ENCODE measurements around the gene KTI12. TPM values are rescaled to one million over a fixed set of nuclear protein-coding genes. Genes with fewer than 3 reads are reported as not detected.
A peak's percentile ranks its signal among the peaks of the same experiment; 100 is the strongest.
"Not testable (repeated sequence)": the region's sequence is repeated elsewhere in the genome, so short reads cannot be mapped to it uniquely, and the experiment has no call there.

The KTI12 gene
- total and polyA plus RNA-seq, 3 experiments from 2014 or later = 16.4 to 38.8 (median 18.1) TPM

- Histone ChIP-seq H3K27me3 (ENCODE audit: insufficient read depth, low read length, poor library complexity, severe bottlenecking) (no peaks in the 10 kb centered on the region), H3K9me3 (ENCODE audit: low read length) (no peaks in the 10 kb centered on the region), H3K4me1 (ENCODE audit: insufficient read depth, low read length) (peaks cover 30% of the 10 kb centered on the region), H3K36me3 (ENCODE audit: insufficient read depth, low read length) (no peaks in the 10 kb centered on the region), H3K4me3 (ENCODE audit: low read length) (peak overlapping the region; percentile 74), H3K27ac (ENCODE audit: low read depth, low read length) (peak overlapping the region; percentile 91)
- ChIA-PET POLR2A (interaction anchor here (0.7 to 1.7 kb wide), 4 partner anchors 10 to 370 kb away, joined by 3 to 23 read pairs (median 4); partner anchors contain the start of genes BTF3L4, ORC1, PRPF38A and TXNDC12), CTCF (interaction anchor here (1.2 kb wide), 1 partner anchor 154 kb away, joined by 5 read pairs; no protein-coding TSS in a partner anchor)
- Mint-ChIP-seq H3K9me3 (no peaks in the 10 kb centered on the region), H3K27me3 (peaks cover 0 to 4% of the 10 kb centered on the region in 2 donors), H3K4me3 (peak overlapping the region; percentile 93 to 99 (median 93)), H3K27ac (peak overlapping the region; percentile 90 to 98 (median 96)), H3K4me1 (peaks cover 33 to 49% (median 43%) of the 10 kb centered on the region in 3 donors), H3K36me3 (peaks cover 0 to 53% (median 14%) of the 10 kb centered on the region in 3 donors)
- DNase-seq = no peak
These were observed 407 bp upstream of the KTI12 start for GRCh38 chr1:52034050-52034384.

DNA sequence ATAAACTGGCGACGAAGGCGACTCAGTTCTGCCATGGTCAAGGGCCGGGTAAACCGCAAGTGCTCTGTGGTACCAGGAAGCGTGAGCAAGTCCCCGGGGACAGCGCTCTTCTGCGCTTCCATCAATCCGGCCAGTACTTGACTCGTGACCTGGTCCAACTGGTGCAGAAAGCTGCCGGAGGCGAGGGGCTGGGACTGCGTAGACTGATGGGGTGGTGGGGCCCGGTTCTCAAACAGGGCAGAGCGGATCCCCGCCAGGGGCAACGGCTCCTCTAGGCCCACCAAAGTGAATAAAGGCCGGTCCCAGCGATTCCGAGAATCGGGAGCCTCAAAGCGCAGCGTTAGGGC, 852 bp downstream of the KTI12 start:
- ChIA-PET CTCF (interaction anchor here (0.9 to 1.4 kb wide), 3 partner anchors 22 to 153 kb away, joined by 3 to 5 read pairs (median 3); partner anchors contain the start of genes BTF3L4 and TXNDC12), POLR2A (interaction anchor here (0.5 to 1.7 kb wide), 4 partner anchors 20 to 372 kb away, joined by 4 to 23 read pairs (median 5); partner anchors contain the start of genes BTF3L4, ORC1, PRPF38A and TXNDC12)
- Mint-ChIP-seq H3K4me1 (peaks cover 37 to 49% (median 47%) of the 10 kb centered on the region in 3 donors), H3K4me3 (peak overlapping the region; percentile 93 to 99 (median 93)), H3K27me3 (peaks cover 0 to 3% of the 10 kb centered on the region in 2 donors), H3K9me3 (no peaks in the 10 kb centered on the region), H3K27ac (peak overlapping the region; percentile 90 to 98 (median 96)), H3K36me3 (peaks cover 0 to 49% (median 12%) of the 10 kb centered on the region in 3 donors)
- Histone ChIP-seq H3K4me1 (ENCODE audit: insufficient read depth, low read length) (peaks cover 30% of the 10 kb centered on the region), H3K27ac (ENCODE audit: low read depth, low read length) (peak overlapping the region; percentile 91), H3K27me3 (ENCODE audit: insufficient read depth, low read length, poor library complexity, severe bottlenecking) (no peaks in the 10 kb centered on the region), H3K9me3 (ENCODE audit: low read length) (no peaks in the 10 kb centered on the region), H3K4me3 (ENCODE audit: low read length) (peak overlapping the region; percentile 74), H3K36me3 (ENCODE audit: insufficient read depth, low read length) (no peaks in the 10 kb centered on the region)
- peak in 1 of 5 donors; percentile 48 for DNase-seq

DNA sequence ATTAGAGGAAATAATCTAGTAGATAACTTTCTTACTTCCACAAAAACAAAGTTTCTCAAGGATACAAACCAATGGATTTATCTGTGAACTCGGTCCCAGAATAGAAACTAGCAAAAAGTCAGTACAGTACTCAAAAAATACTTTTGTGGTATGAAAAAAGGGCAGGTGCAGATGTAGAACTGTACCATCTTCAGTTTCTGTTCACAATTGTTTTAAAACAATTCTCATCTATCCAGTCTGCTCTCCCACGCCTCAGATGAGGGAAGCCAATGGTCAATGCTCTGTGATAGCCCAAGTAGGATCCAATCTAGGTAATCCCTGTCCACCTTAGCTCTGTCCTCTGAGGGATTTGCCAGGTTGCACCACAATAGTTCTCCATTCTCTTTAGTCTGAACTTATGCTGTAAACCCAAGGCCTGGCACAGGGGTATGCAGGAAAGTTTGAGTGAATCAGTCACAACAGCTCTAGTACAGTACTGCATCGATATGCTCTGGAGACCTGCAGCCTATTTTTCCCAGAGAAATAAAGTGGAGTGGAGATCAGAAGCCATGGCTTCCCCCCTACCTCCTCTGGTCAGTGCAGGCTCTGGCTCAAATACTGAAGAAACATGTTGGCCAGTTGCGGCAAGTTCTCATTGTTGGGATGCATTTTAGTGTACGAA, 1.4 kb downstream of the KTI12 start:
- no peaks in the 10 kb centered on the region for H3K36me3 ChIP-seq (ENCODE audit: insufficient read depth, low read length)
- CTCF ChIA-PET = interaction anchor here (1.4 kb wide), 1 partner anchor 24 kb away, joined by 3 read pairs; the partner anchor contains the start of gene BTF3L4
- peaks cover 0 to 47% (median 12%) of the 10 kb centered on the region in 3 donors for H3K36me3 Mint-ChIP-seq

DNA sequence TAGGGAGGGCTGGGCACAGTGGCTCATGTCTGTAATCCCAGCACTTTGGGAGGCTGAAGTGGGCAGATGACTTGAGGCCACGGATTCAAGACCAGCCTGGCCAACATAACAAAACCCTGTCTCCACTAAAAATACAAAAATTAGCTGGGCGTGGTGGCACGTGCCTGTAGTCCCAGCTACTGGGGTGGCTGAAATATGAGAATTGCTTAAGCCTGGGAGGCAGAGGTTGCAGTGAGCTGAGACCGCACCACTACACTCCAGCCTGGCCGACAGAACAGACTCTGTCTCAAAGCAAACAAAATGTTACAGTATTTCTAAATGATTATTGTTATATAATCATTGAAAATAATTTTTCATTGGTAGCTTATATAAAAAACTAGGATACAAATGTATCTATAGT, 4.8 kb downstream of the KTI12 start:
- POLR2A ChIA-PET = not testable (repeated sequence)

More for the DNA sequence above, 1.4 kb downstream of the KTI12 start:
- DNase-seq = peak in 1 of 5 donors; percentile 2
- peaks cover 30% of the 10 kb centered on the region for H3K4me1 ChIP-seq (ENCODE audit: insufficient read depth, low read length)
- Mint-ChIP-seq H3K4me1 (peaks cover 37 to 49% (median 47%) of the 10 kb centered on the region in 3 donors), H3K9me3 (no peaks in the 10 kb centered on the region), H3K4me3 (peak overlapping the region; percentile 93 to 99 (median 93)), H3K27me3 (peaks cover 0 to 2% of the 10 kb centered on the region in 2 donors), H3K27ac (peak overlapping the region; percentile 36 to 98 (median 94))
- peak overlapping the region; percentile 91 for H3K27ac ChIP-seq (ENCODE audit: low read depth, low read length)
- peak overlapping the region; percentile 74 for H3K4me3 ChIP-seq (ENCODE audit: low read length)
- POLR2A ChIA-PET = interaction anchor here (0.5 to 1.7 kb wide), 2 partner anchors 24 to 331 kb away, joined by 5 to 23 read pairs; partner anchors contain the start of genes BTF3L4 and TXNDC12
- no peaks in the 10 kb centered on the region for H3K27me3 ChIP-seq (ENCODE audit: insufficient read depth, low read length, poor library complexity, severe bottlenecking)
- H3K9me3 ChIP-seq (ENCODE audit: low read length) = no peaks in the 10 kb centered on the region

GRCh38 chr1:52028328-52028727, 5.3 kb downstream of the KTI12 start:
- peaks cover 0 to 2% of the 10 kb centered on the region in 2 donors for H3K27me3 Mint-ChIP-seq
- Histone ChIP-seq H3K4me3 (ENCODE audit: low read length) (no peak overlapping the region), H3K9me3 (ENCODE audit: low read length) (no peaks in the 10 kb centered on the region), H3K27me3 (ENCODE audit: insufficient read depth, low read length, poor library complexity, severe bottlenecking) (no peaks in the 10 kb centered on the region), H3K4me1 (ENCODE audit: insufficient read depth, low read length) (peaks cover 23% of the 10 kb centered on the region), H3K27ac (ENCODE audit: low read depth, low read length) (no peak overlapping the region), H3K36me3 (ENCODE audit: insufficient read depth, low read length) (peaks cover 5% of the 10 kb centered on the region)
- no peaks in the 10 kb centered on the region for H3K9me3 Mint-ChIP-seq
- H3K4me3 Mint-ChIP-seq = no peak overlapping the region
- peaks cover 5 to 62% (median 20%) of the 10 kb centered on the region in 3 donors for H3K36me3 Mint-ChIP-seq
- DNase-seq = no peak
- CTCF ChIA-PET = no interaction called here
- POLR2A ChIA-PET = no interaction called here
- H3K27ac Mint-ChIP-seq = no peak overlapping the region
- peaks cover 28 to 39% (median 37%) of the 10 kb centered on the region in 3 donors for H3K4me1 Mint-ChIP-seq

More for the DNA sequence above, 4.8 kb downstream of the KTI12 start:
- H3K9me3 Mint-ChIP-seq; H3K36me3 ChIP-seq (ENCODE audit: insufficient read depth, low read length); H3K27me3 Mint-ChIP-seq; CTCF ChIA-PET; H3K9me3 ChIP-seq (ENCODE audit: low read length); H3K4me3 Mint-ChIP-seq; H3K4me3 ChIP-seq (ENCODE audit: low read length); H3K27ac ChIP-seq (ENCODE audit: low read depth, low read length); H3K27me3 ChIP-seq (ENCODE audit: insufficient read depth, low read length, poor library complexity, severe bottlenecking); DNase-seq: not testable (repeated sequence)
- peaks cover 25% of the 10 kb centered on the region for H3K4me1 ChIP-seq (ENCODE audit: insufficient read depth, low read length)
- peaks cover 0 to 62% (median 17%) of the 10 kb centered on the region in 3 donors for H3K36me3 Mint-ChIP-seq
- H3K4me1 Mint-ChIP-seq = peaks cover 32 to 44% (median 42%) of the 10 kb centered on the region in 3 donors
- H3K27ac Mint-ChIP-seq = peak overlapping the region in 1 of 8 donors; percentile 15

DNA sequence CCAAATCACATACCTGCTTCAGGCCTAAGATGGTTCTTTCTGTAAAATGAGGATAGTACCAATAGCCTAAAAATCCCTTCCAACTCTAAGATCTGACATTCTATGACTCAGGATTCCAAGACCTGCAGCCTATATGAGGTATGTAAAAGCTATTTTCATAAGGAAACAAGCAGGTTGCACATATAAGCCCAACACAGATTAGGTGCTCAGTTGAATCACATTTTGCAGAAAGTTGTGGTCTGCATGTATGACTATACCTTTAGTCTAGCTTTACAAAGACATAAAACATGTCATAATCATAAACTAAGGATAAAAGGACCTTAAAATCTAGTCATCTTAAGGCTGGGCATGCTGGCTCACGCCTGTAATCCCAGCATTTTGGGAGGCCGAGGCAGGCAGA, 7.3 kb downstream of the KTI12 start:
- H3K9me3 ChIP-seq (ENCODE audit: low read length) = no peaks in the 10 kb centered on the region
- ChIA-PET POLR2A (no interaction called here), CTCF (no interaction called here)
- peaks cover 13 to 61% (median 27%) of the 10 kb centered on the region in 3 donors for H3K36me3 Mint-ChIP-seq
- no peaks in the 10 kb centered on the region for H3K27me3 ChIP-seq (ENCODE audit: insufficient read depth, low read length, poor library complexity, severe bottlenecking)
- no peak for DNase-seq
- H3K36me3 ChIP-seq (ENCODE audit: insufficient read depth, low read length) = peaks cover 5% of the 10 kb centered on the region
- H3K9me3 Mint-ChIP-seq = no peaks in the 10 kb centered on the region
- H3K27ac Mint-ChIP-seq = no peak overlapping the region
- H3K27me3 Mint-ChIP-seq = peaks cover 0 to 2% of the 10 kb centered on the region in 2 donors
- no peak overlapping the region for H3K27ac ChIP-seq (ENCODE audit: low read depth, low read length)
- H3K4me1 Mint-ChIP-seq = peaks cover 13 to 23% (median 20%) of the 10 kb centered on the region in 3 donors
- no peak overlapping the region for H3K4me3 ChIP-seq (ENCODE audit: low read length)
- no peak overlapping the region for H3K4me3 Mint-ChIP-seq
- peaks cover 7% of the 10 kb centered on the region for H3K4me1 ChIP-seq (ENCODE audit: insufficient read depth, low read length)

GRCh38 chr1:52022133-52022532, 11.5 kb downstream of the KTI12 start:
- DNase-seq = no peak
- CTCF ChIA-PET = no interaction called here
- Histone ChIP-seq H3K9me3 (ENCODE audit: low read length) (no peaks in the 10 kb centered on the region), H3K36me3 (ENCODE audit: insufficient read depth, low read length) (peaks cover 12% of the 10 kb centered on the region), H3K4me3 (ENCODE audit: low read length) (no peak overlapping the region), H3K27me3 (ENCODE audit: insufficient read depth, low read length, poor library complexity, severe bottlenecking) (no peaks in the 10 kb centered on the region), H3K4me1 (ENCODE audit: insufficient read depth, low read length) (no peaks in the 10 kb centered on the region), H3K27ac (ENCODE audit: low read depth, low read length) (no peak overlapping the region)
- H3K36me3 Mint-ChIP-seq = peaks cover 13 to 64% (median 33%) of the 10 kb centered on the region in 3 donors
- H3K27me3 Mint-ChIP-seq = no peaks in the 10 kb centered on the region
- POLR2A ChIA-PET = interaction anchor here (0.7 kb wide), 1 partner anchor 389 kb away, joined by 12 read pairs; no protein-coding TSS in a partner anchor
- no peak overlapping the region for H3K27ac Mint-ChIP-seq
- H3K4me3 Mint-ChIP-seq = no peak overlapping the region
- no peaks in the 10 kb centered on the region for H3K9me3 Mint-ChIP-seq
- peaks cover 0 to 6% (median 5%) of the 10 kb centered on the region in 3 donors for H3K4me1 Mint-ChIP-seq
